Subcutaneous abdominal adipose tissue (tissue), 5 donors: ENCODE measurements around the gene NBPF1.
A peak's percentile ranks its signal among the peaks of the same experiment; 100 is the strongest.
"Not testable (repeated sequence)": the region's sequence is repeated elsewhere in the genome, so short reads cannot be mapped to it uniquely, and the experiment has no call there.

Source experiments
- H3K27ac ChIP-seq: one replicate; pipeline ENCODE4 v1.7.0; 2013; ENCODE audit warnings: low read depth, mild to moderate bottlenecking, inconsistent platforms, low read length, moderate library complexity
- H3K27me3 ChIP-seq, 5 donors: one replicate each; pipeline ENCODE4 v1.7.0; 2013; ENCODE audit warnings: low read length in 5 of 5, inconsistent platforms in 1 of 5; ENCODE audit not compliant: control insufficient read depth in 5 of 5, insufficient read depth in 4 of 5
- H3K36me3 ChIP-seq, 5 donors: one replicate each; pipeline ENCODE4 v1.7.0; 2013; ENCODE audit warnings: low read length in 5 of 5; ENCODE audit not compliant: control insufficient read depth in 5 of 5, insufficient read depth in 5 of 5
- H3K4me1 ChIP-seq, 5 donors: one replicate each; pipeline ENCODE4 v1.7.0; 2013; ENCODE audit warnings: low read length in 5 of 5, mild to moderate bottlenecking in 3 of 5, moderate library complexity in 1 of 5; ENCODE audit not compliant: control insufficient read depth in 5 of 5, insufficient read depth in 5 of 5
- H3K4me3 ChIP-seq, 5 donors: one replicate each; pipeline ENCODE4 v1.7.0; 2013; ENCODE audit warnings: low read length in 5 of 5, low read depth in 1 of 5
- H3K9ac ChIP-seq, 5 donors: one replicate each; pipeline ENCODE4 v1.7.0; 2013; ENCODE audit warnings: low read length in 5 of 5, mild to moderate bottlenecking in 4 of 5, moderate library complexity in 3 of 5
- H3K9me3 ChIP-seq, 5 donors: one replicate each; pipeline ENCODE4 v1.7.0; 2013; ENCODE audit warnings: low read length in 5 of 5; ENCODE audit not compliant: control insufficient read depth in 5 of 5
- donor health status: healthy.
- donor health status: healthy.
- donor health status: healthy.
- donor health status: healthy.
- donor health status: healthy.

Gene NBPF1

GRCh38 chr1:16605532-16606505 lies 7.5 kb downstream of the NBPF1 start:
- Histone ChIP-seq H3K9me3 (no peaks in the 10 kb centered on the region), H3K27me3 (no peaks in the 10 kb centered on the region), H3K27ac (no peak overlapping the region)

GRCh38 chr1:16605213-16605525 lies 8.2 kb downstream of the NBPF1 start:
- H3K4me1 ChIP-seq: peaks cover 0 to 3% (median 0%) of the 10 kb centered on the region in 5 donors
- no peaks in the 10 kb centered on the region for H3K9me3 ChIP-seq
- H3K4me3 ChIP-seq: no peak overlapping the region
- H3K9ac ChIP-seq: peak overlapping the region in 1 of 5 donors; percentile 0
- no peak overlapping the region for H3K27ac ChIP-seq
- H3K36me3 ChIP-seq: peaks cover 17 to 42% (median 36%) of the 10 kb centered on the region in 5 donors
- no peaks in the 10 kb centered on the region for H3K27me3 ChIP-seq

More at GRCh38 chr1:16605532-16606505, 7.5 kb downstream of the NBPF1 start:
- Histone ChIP-seq H3K36me3 (peaks cover 17 to 42% (median 36%) of the 10 kb centered on the region in 5 donors), H3K4me1 (peaks cover 0 to 3% (median 0%) of the 10 kb centered on the region in 5 donors), H3K4me3 (no peak overlapping the region), H3K9ac (peak overlapping the region in 2 of 5 donors; percentile 0 to 2)

DNA sequence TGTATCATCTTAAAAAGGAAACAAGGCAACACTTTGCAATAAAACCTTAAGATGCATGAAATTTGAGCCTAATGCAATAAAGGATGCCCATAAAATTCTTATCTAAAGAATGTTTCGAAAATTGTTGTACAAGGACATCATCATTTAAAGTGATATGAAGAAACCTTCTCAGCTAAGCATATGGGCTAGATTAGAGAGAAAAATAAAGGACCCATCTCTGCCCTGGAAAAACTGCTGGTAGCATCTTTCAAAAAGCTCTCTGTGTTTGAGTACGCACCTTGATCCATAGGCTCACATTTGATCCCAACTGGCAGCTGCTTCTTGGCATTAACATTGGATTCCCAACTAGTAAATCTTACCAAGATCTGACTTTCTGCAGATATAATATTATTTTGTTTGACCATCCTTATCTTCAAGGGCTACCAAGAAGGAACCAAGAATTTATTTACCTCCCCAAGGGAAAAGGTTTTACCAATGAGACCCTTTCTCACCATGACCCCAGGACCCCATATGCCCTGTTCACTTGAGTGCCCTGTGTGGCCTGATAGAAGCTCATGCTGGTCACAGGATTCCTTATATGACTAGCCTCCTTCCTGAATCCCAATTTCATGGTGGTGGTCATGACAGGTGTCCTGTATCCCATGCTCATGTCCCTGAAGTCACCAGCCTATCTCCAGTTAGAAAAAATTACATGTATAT lies 8.7 kb downstream of the NBPF1 start:
- not testable (repeated sequence) for H3K27me3 ChIP-seq, H3K4me3 ChIP-seq, H3K27ac ChIP-seq, H3K9me3 ChIP-seq, H3K9ac ChIP-seq, H3K4me1 ChIP-seq
- peaks cover 17 to 42% (median 36%) of the 10 kb centered on the region in 5 donors for H3K36me3 ChIP-seq

DNA sequence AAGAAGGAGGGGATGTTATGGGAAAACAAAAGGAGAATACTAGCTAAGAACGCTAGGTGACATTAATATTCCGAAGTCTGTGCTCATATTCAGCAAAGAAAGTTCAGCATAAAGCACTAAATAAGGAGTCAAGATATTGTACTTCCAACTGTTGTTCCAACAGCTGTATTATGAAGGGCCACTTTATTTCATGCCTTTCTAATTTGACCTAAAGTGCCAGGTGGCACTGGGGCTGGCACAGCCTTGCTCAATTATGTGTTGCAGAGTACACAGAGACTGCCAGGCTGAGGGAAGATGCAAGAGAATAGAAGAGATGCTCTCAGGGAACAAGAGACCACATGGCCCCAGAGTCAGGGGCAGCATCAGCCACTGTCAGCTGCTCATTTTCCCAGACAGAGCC lies 9.7 kb downstream of the NBPF1 start:
- not testable (repeated sequence) for H3K4me3 ChIP-seq, H3K27ac ChIP-seq, H3K27me3 ChIP-seq, H3K9me3 ChIP-seq, H3K9ac ChIP-seq, H3K4me1 ChIP-seq
- H3K36me3 ChIP-seq: peaks cover 17 to 40% (median 36%) of the 10 kb centered on the region in 5 donors

- H3K27ac ChIP-seq, H3K9me3 ChIP-seq, H3K27me3 ChIP-seq, H3K4me3 ChIP-seq, H3K4me1 ChIP-seq, H3K9ac ChIP-seq: not testable (repeated sequence)
- peaks cover 17 to 29% (median 25%) of the 10 kb centered on the region in 5 donors for H3K36me3 ChIP-seq
Measured at GRCh38 chr1:16602336-16603011, 10.9 kb downstream of the NBPF1 start.

DNA sequence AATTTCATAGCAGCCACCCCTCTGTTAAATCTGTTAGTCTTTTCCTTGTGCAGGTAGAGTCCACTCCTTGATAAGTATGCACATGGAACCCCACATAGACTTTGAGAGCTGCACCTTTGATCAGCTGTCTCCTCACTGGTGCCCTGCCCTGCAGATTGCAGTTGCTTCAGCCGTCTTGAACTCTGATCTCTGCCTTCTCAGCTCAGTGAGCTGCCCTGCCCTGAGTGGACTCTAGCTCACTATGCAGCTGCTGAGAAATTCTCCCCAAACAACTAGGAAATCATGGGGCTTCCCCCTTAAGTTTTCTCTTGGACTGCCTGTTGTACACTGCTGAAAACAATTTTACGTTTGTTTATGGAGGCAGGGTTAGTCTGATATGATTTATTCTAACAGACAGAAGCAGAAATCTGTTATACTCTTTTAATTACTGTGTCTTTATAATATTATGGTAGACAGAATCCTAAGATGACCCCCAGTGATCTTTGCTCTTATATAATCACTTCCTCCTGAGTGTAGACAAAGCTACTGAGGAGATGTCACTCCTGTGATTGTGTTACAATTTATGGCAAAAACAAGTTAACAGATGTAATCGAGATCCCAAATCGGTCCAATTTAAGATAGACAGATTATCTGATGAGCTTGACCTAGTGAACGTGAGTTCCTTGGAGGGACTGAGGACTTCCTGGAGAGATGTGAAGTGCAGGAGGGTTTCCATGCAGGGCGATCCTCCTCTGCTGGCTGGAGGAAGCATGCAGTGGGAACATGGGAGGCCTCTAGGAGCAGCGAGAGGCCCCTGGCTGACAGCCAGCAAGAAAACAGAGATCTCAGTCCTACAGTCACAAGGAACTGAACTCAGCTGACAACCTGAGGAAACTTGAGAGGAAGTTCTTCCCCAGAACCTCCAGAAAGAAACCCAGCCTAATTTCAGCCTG lies 12.2 kb downstream of the NBPF1 start:
- H3K36me3 ChIP-seq: peaks cover 7 to 15% (median 11%) of the 10 kb centered on the region in 5 donors
- H3K4me3 ChIP-seq, H3K27ac ChIP-seq, H3K4me1 ChIP-seq, H3K9ac ChIP-seq, H3K27me3 ChIP-seq, H3K9me3 ChIP-seq: not testable (repeated sequence)

- not testable (repeated sequence) for H3K4me3 ChIP-seq, H3K9ac ChIP-seq, H3K4me1 ChIP-seq, H3K9me3 ChIP-seq, H3K27ac ChIP-seq, H3K27me3 ChIP-seq, H3K36me3 ChIP-seq
Measured at GRCh38 chr1:16599326-16599725, 14.0 kb downstream of the NBPF1 start.

DNA sequence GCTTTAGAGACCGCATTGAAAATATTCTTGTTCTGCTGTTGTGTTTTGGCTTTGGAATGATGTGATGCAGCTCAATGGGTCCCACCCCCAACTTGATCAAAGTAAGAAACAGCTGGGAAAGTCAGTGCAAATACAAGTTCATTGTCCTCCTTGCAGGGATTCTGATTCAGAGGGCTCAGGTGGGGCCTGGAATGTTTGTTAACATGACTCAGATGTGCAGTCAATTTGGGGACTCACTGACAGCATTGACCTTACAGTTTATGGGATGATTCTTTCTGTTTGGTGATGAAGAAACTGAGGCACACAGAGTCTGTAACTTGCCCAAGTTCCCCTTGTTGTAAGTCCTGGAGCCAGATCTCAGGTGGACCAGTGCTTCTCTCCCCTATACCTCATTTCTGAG lies 18.1 kb downstream of the NBPF1 start:
- not testable (repeated sequence) for H3K4me1 ChIP-seq, H3K27me3 ChIP-seq, H3K4me3 ChIP-seq, H3K36me3 ChIP-seq, H3K9ac ChIP-seq, H3K9me3 ChIP-seq, H3K27ac ChIP-seq

DNA sequence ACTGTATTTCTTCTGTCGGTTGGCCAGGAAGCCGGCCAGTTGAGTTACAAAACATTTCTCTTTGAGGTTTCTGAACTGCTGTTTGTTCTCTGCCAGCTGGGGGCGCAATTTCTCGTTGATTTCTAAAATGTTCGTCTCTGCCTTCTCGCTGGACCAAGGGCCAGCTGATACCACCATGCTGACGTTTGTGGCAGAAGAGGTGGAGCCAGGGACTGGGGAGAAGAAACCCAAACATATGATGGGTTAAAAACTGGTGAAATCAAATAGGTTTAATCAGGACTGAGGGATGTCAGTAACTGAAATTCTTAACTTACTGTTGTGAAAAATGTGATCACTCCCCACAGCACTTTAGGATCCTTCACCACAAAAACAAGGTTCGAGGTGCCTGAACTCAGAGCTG lies 21.5 kb downstream of the NBPF1 start:
- H3K4me3 ChIP-seq, H3K27me3 ChIP-seq, H3K9ac ChIP-seq, H3K27ac ChIP-seq, H3K4me1 ChIP-seq, H3K9me3 ChIP-seq: not testable (repeated sequence)
- H3K36me3 ChIP-seq: peaks cover 0 to 16% (median 6%) of the 10 kb centered on the region in 5 donors
